ENCODE measurements around the gene ARHGEF19. TPM values are rescaled to one million over a fixed set of nuclear protein-coding genes. Genes with fewer than 3 reads are reported as not detected.
A peak's percentile ranks its signal among the peaks of the same experiment; 100 is the strongest.

Gene ARHGEF19
- total and polyA plus RNA-seq, 8 donors: 5.0 to 17.1 (median 9.7) TPM

- Histone ChIP-seq H3K27ac (peak overlapping the region; percentile 85 to 90 (median 88)), H3K4me1 (peaks cover 0 to 16% (median 0%) of the 10 kb centered on the region in 3 donors), H3K9me3 (no peaks in the 10 kb centered on the region), H3K27me3 (no peaks in the 10 kb centered on the region), H3K4me3 (peak overlapping the region; percentile 3 to 50 (median 42)), H3K36me3 (no peaks in the 10 kb centered on the region)
- FAIRE-seq (no peak), ATAC-seq (peak; percentile 90 to 93 (median 91)), DNase-seq (peak; percentile 94 to 99 (median 98))
- no peak for TF ChIP-seq CTCF (IDR thresholded peaks at IDR 0.05)
- intact Hi-C loops (cut with DNase I): no loop called here
- 1 to 2% methylated on average over 73 to 87 of the region's 87 CpGs for WGBS, 2 donors
Measured at GRCh38 chr1:16206547-16207317, 5.7 kb downstream of the ARHGEF19 start.

- no peak for TF ChIP-seq CTCF (IDR thresholded peaks at IDR 0.05)
- Histone ChIP-seq H3K27me3 (no peaks in the 10 kb centered on the region), H3K27ac (peak overlapping the region; percentile 45 to 90 (median 56)), H3K4me1 (peaks cover 0 to 11% (median 0%) of the 10 kb centered on the region in 3 donors), H3K36me3 (no peaks in the 10 kb centered on the region), H3K4me3 (peak overlapping the region in 3 of 4 donors; percentile 23 to 50 (median 34)), H3K9me3 (no peaks in the 10 kb centered on the region)
- no peak for FAIRE-seq
- intact Hi-C loops (cut with DNase I): no loop called here
- 35% methylated on average over 37 to 38 of the region's 38 CpGs for WGBS, 2 donors
- ATAC-seq: no peak
- peak in 4 of 6 donors; percentile 45 to 87 (median 70) for DNase-seq
Measured at GRCh38 chr1:16205891-16206546, 6.4 kb downstream of the ARHGEF19 start.

- intact Hi-C loops (cut with DNase I): no loop called here
- TF ChIP-seq CTCF (IDR thresholded peaks at IDR 0.05): no peak
Measured at GRCh38 chr1:16205334-16205671, 7.1 kb downstream of the ARHGEF19 start.

GRCh38 chr1:16204634-16205333, 7.7 kb downstream of the ARHGEF19 start:
- no peak for TF ChIP-seq CTCF (IDR thresholded peaks at IDR 0.05)
- 78 to 82% methylated on average over 12 of the region's 12 CpGs for WGBS, 2 donors
- intact Hi-C loops (cut with DNase I): loop anchor here in 1 of 3 donors (5.0 kb wide), 1 partner anchor 38 kb away; no protein-coding TSS in a partner anchor
- Histone ChIP-seq H3K36me3 (no peaks in the 10 kb centered on the region), H3K27ac (no peak overlapping the region), H3K4me1 (peaks cover 0 to 11% (median 0%) of the 10 kb centered on the region in 3 donors), H3K4me3 (no peak overlapping the region), H3K9me3 (no peaks in the 10 kb centered on the region), H3K27me3 (no peaks in the 10 kb centered on the region)
- FAIRE-seq (no peak), ATAC-seq (peak in 1 of 4 donors; percentile 19), DNase-seq (peak in 3 of 6 donors; percentile 29 to 75 (median 70))

More at GRCh38 chr1:16205334-16205671, 7.1 kb downstream of the ARHGEF19 start:
- H3K36me3 ChIP-seq: no peaks in the 10 kb centered on the region
- H3K9me3 ChIP-seq: no peaks in the 10 kb centered on the region
- no peak overlapping the region for H3K27ac ChIP-seq
- peaks cover 0 to 11% (median 0%) of the 10 kb centered on the region in 3 donors for H3K4me1 ChIP-seq
- no peaks in the 10 kb centered on the region for H3K27me3 ChIP-seq
- DNase-seq (peak in 3 of 6 donors; percentile 24 to 63 (median 56)), ATAC-seq (no peak), FAIRE-seq (no peak)
- WGBS, 2 donors: 91 to 94% methylated on average over 11 of the region's 11 CpGs
- H3K4me3 ChIP-seq: no peak overlapping the region
